ENCODE data around the gene KPNA6. TPM values are rescaled to one million over a fixed set of nuclear protein-coding genes. Genes with fewer than 3 reads are reported as not detected.
A peak's percentile ranks its signal among the peaks of the same experiment; 100 is the strongest.

The KPNA6 gene
- polyA plus RNA-seq, 3 donors: 11.0 to 26.7 (median 20.2) TPM

DNA sequence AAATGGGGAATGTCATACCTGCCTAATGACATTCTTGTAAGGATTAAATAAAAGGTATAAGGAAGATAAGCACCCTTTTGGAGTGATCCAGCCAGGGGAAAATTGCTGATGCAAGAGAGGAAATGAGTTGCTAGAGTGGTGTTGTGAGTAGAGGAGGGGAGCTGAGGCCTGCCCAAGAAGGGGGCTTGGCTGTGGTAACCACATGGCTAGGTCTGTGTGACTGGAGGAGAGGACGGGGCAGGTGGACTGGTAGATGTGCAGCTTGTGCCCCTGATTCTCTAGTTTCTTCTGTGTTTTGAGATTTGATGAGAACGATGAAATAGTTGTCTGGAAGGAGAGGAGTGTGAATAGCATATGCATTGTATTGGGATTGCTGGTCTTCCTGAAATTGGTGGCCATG lies 78.2 kb downstream of the KPNA6 start:
- Mint-ChIP-seq H3K27ac (peak overlapping the region in 4 of 7 donors; percentile 13 to 68 (median 52)), H3K27me3 (ENCODE audit: low read depth in 3 of 3) (peaks cover 0 to 2% (median 0%) of the 10 kb centered on the region in 3 donors), H3K4me1 (peaks cover 27% of the 10 kb centered on the region), H3K9me3 (no peaks in the 10 kb centered on the region), H3K4me3 (no peak overlapping the region), H3K36me3 (peaks cover 67 to 99% of the 10 kb centered on the region in 2 donors)
- intact Hi-C loops (cut with micrococcal nuclease): loop anchor here in 1 of 2 donors (10.0 kb wide), 1 partner anchor 109 kb away; the partner anchor contains the start of gene HDAC1
- H3K27ac ChIP-seq (ENCODE audit: low read depth in 1 of 2, low read length in 2 of 2): peak overlapping the region in 1 of 2 donors; percentile 48
- WGBS (ENCODE audit: insufficient coverage): 77% methylated on average over 2 of the region's 2 CpGs
- TF ChIP-seq, protein P1, sequence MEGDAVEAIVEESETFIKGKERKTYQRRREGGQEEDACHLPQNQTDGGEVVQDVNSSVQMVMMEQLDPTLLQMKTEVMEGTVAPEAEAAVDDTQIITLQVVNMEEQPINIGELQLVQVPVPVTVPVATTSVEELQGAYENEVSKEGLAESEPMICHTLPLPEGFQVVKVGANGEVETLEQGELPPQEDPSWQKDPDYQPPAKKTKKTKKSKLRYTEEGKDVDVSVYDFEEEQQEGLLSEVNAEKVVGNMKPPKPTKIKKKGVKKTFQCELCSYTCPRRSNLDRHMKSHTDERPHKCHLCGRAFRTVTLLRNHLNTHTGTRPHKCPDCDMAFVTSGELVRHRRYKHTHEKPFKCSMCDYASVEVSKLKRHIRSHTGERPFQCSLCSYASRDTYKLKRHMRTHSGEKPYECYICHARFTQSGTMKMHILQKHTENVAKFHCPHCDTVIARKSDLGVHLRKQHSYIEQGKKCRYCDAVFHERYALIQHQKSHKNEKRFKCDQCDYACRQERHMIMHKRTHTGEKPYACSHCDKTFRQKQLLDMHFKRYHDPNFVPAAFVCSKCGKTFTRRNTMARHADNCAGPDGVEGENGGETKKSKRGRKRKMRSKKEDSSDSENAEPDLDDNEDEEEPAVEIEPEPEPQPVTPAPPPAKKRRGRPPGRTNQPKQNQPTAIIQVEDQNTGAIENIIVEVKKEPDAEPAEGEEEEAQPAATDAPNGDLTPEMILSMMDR (IDR thresholded peaks at IDR 0.05): no peak
- H3K4me1 ChIP-seq (ENCODE audit: control insufficient read depth in 1 of 2, insufficient read depth in 2 of 2, low read length in 2 of 2): peaks cover 6 to 10% of the 10 kb centered on the region in 2 donors
- no peak overlapping the region for H3K4me2 ChIP-seq (replicated peaks; ENCODE audit: extremely low read depth, low read length, poor library complexity, severe bottlenecking)
- H2AFZ ChIP-seq (ENCODE audit: insufficient read depth, low read depth, low read length, poor library complexity, severe bottlenecking): no peak overlapping the region
- no peak for DNase-seq
- H3K27me3 ChIP-seq (ENCODE audit: control insufficient read depth in 2 of 2, insufficient read depth in 2 of 2, low read length in 2 of 2): no peaks in the 10 kb centered on the region
- H3K79me2 ChIP-seq (ENCODE audit: insufficient read depth, low read length): peaks cover 63% of the 10 kb centered on the region
- H3K9me3 ChIP-seq (replicated peaks in 1 of 2; ENCODE audit: control insufficient read depth in 1 of 2, insufficient read depth in 1 of 2, low read length in 2 of 2): no peaks in the 10 kb centered on the region
- peaks cover 49% of the 10 kb centered on the region for H4K20me1 ChIP-seq (ENCODE audit: insufficient read depth, low read length)
- H3K9ac ChIP-seq (ENCODE audit: insufficient read depth, low read length, poor library complexity, severe bottlenecking): no peak overlapping the region
- H3K36me3 ChIP-seq (replicated peaks in 1 of 2; ENCODE audit: control insufficient read depth in 1 of 2, insufficient read depth in 2 of 2, low read length in 2 of 2): peaks cover 79 to 89% of the 10 kb centered on the region in 2 donors
- H3K4me3 ChIP-seq (replicated peaks in 1 of 3; ENCODE audit: low read depth in 2 of 3, low read length in 3 of 3): no peak overlapping the region

DNA sequence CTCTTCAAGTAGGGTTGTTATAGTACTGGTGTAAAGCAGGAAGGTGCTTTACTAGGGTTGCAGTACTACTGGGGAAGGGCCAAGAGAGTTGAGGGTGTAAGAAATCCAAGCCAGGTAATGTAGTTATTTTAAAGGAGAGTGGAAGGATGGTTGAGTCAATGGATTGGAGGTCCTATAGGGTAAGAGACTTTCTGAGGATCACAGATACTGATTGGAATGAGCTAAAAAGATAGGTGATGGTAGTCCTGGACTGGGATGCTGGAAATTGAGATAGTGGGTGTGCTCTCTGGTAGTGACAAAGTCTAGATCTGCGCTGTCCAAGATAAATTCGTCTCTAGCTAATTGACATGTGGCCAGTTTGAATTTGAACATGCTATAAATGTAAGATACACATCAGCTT lies 78.6 kb downstream of the KPNA6 start:
- H3K36me3 ChIP-seq (replicated peaks in 1 of 2; ENCODE audit: control insufficient read depth in 1 of 2, insufficient read depth in 2 of 2, low read length in 2 of 2): peaks cover 80 to 89% of the 10 kb centered on the region in 2 donors
- H4K20me1 ChIP-seq (ENCODE audit: insufficient read depth, low read length): peaks cover 45% of the 10 kb centered on the region
- Mint-ChIP-seq H3K27me3 (ENCODE audit: low read depth in 3 of 3) (peaks cover 0 to 2% (median 0%) of the 10 kb centered on the region in 3 donors), H3K27ac (peak overlapping the region in 3 of 7 donors; percentile 13 to 55 (median 49)), H3K9me3 (no peaks in the 10 kb centered on the region), H3K4me3 (no peak overlapping the region), H3K36me3 (peaks cover 67 to 99% of the 10 kb centered on the region in 2 donors), H3K4me1 (peaks cover 22% of the 10 kb centered on the region)
- no peak overlapping the region for H3K9ac ChIP-seq (ENCODE audit: insufficient read depth, low read length, poor library complexity, severe bottlenecking)
- no peaks in the 10 kb centered on the region for H3K9me3 ChIP-seq (replicated peaks in 1 of 2; ENCODE audit: control insufficient read depth in 1 of 2, insufficient read depth in 1 of 2, low read length in 2 of 2)
- H3K79me2 ChIP-seq (ENCODE audit: insufficient read depth, low read length): peaks cover 59% of the 10 kb centered on the region
- H3K27me3 ChIP-seq (ENCODE audit: control insufficient read depth in 2 of 2, insufficient read depth in 2 of 2, low read length in 2 of 2): no peaks in the 10 kb centered on the region
- intact Hi-C loops (cut with micrococcal nuclease): loop anchor here in 1 of 2 donors (10.0 kb wide), 1 partner anchor 108 kb away; the partner anchor contains the start of gene HDAC1
- H3K27ac ChIP-seq (ENCODE audit: low read depth in 1 of 2, low read length in 2 of 2): peak overlapping the region in 1 of 2 donors; percentile 48
- peaks cover 1 to 6% of the 10 kb centered on the region in 2 donors for H3K4me1 ChIP-seq (ENCODE audit: control insufficient read depth in 1 of 2, insufficient read depth in 2 of 2, low read length in 2 of 2)
- TF ChIP-seq, protein P1 (IDR thresholded peaks at IDR 0.05): no peak
- H3K4me2 ChIP-seq (replicated peaks; ENCODE audit: extremely low read depth, low read length, poor library complexity, severe bottlenecking): no peak overlapping the region
- WGBS (ENCODE audit: insufficient coverage): 100% methylated on average over 2 of the region's 2 CpGs
- no peak overlapping the region for H3K4me3 ChIP-seq (replicated peaks in 1 of 3; ENCODE audit: low read depth in 2 of 3, low read length in 3 of 3)
- no peak for DNase-seq
- H2AFZ ChIP-seq (ENCODE audit: insufficient read depth, low read depth, low read length, poor library complexity, severe bottlenecking): no peak overlapping the region
